ENCODE measurements around the gene BTNL2.

The BTNL2 gene

DNA sequence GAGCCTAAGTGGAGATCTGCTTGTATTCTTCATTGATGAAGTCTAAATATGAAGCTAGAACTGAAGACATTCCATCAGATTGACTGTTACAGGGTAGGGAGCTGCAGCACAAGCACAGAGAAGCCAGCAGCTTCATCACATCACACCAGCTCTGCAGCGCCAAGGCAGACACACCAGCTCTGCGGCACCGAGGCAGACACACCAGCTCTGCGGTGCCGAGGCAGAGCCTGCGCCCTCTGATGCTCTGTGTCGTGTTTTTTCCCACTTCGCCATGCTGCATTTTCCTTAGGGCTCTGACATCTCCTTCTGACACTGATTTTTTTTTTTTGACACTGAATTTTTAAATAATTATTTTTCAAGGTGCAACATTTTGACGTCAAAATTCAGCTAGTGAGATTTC lies 784 bp downstream of the BTNL2 start:
- DNase-seq (ENCODE audit: extremely low spot score): no peak
- no peak for TF ChIP-seq SP1 (IDR thresholded peaks at IDR 0.05)
- TF ChIP-seq PKNOX1 (IDR thresholded peaks at IDR 0.05): no peak
- TF ChIP-seq ELF4 (IDR thresholded peaks at IDR 0.05): no peak
- TF ChIP-seq CTBP1 (IDR thresholded peaks at IDR 0.05; ENCODE audit: borderline replicate concordance): no peak
- no peak for TF ChIP-seq HDGF (IDR thresholded peaks at IDR 0.05; ENCODE audit: borderline replicate concordance)
- TF ChIP-seq SUZ12 (IDR thresholded peaks at IDR 0.05): no peak
- no peak for TF ChIP-seq BHLHE40 (IDR thresholded peaks at IDR 0.05; ENCODE audit: borderline replicate concordance)
- no peak for TF ChIP-seq NFRKB (IDR thresholded peaks at IDR 0.05)
- TF ChIP-seq FOXM1 (IDR thresholded peaks at IDR 0.05; ENCODE audit: borderline replicate concordance): no peak
- ChIA-PET POLR2A (no interaction called here), CTCF (interaction anchor here (0.8 kb wide), 1 partner anchor 14 kb away, joined by 4 read pairs; no protein-coding TSS in a partner anchor)

GRCh38 chr6:32405656-32406055 lies 1.3 kb downstream of the BTNL2 start:
- no peak for DNase-seq (ENCODE audit: extremely low spot score)
- TF ChIP-seq TARDBP (IDR thresholded peaks at IDR 0.05) (no peak), FOXA1 (IDR thresholded peaks at IDR 0.05) (no peak), LEF1 (IDR thresholded peaks at IDR 0.05; ENCODE audit: borderline replicate concordance) (no peak), FOXM1 (IDR thresholded peaks at IDR 0.05; ENCODE audit: borderline replicate concordance) (no peak), ELF4 (IDR thresholded peaks at IDR 0.05) (no peak), SP1 (IDR thresholded peaks at IDR 0.05) (no peak), SUZ12 (IDR thresholded peaks at IDR 0.05) (no peak), NFRKB (IDR thresholded peaks at IDR 0.05) (no peak), L3MBTL2 (conservative IDR thresholded peaks at IDR 0.05) (no peak), ZNF384 (IDR thresholded peaks at IDR 0.05) (no peak), FOXK2 (IDR thresholded peaks at IDR 0.05) (no peak), HDGF (IDR thresholded peaks at IDR 0.05; ENCODE audit: borderline replicate concordance) (no peak)
- POLR2A ChIA-PET: no interaction called here
- CTCF ChIA-PET: no interaction called here

DNA sequence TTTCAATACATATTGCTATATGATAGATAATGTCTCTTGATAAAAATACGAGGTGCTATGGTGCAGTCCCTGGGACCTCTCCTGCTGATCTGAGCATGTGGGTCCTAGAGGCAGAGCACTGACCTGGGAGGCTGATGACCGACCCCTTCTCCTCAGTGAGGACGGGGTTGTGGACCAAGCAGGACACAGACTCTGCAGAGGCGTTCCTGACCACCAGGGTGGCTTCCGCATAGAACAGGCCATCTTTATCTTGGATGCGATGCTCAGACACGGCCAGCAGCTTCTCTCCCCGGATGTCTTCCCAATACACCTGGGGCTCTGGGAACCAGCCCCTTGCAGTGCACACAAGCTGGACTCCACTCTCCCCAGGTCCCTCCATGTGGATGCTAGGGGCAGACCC lies 4.2 kb downstream of the BTNL2 start:
- ChIA-PET POLR2A (no interaction called here), CTCF (interaction anchor here (3.3 kb wide), 1 partner anchor 11 kb away, joined by 8 read pairs; no protein-coding TSS in a partner anchor)
- DNase-seq (ENCODE audit: extremely low spot score): no peak
- TF ChIP-seq NFRKB (IDR thresholded peaks at IDR 0.05): no peak

DNA sequence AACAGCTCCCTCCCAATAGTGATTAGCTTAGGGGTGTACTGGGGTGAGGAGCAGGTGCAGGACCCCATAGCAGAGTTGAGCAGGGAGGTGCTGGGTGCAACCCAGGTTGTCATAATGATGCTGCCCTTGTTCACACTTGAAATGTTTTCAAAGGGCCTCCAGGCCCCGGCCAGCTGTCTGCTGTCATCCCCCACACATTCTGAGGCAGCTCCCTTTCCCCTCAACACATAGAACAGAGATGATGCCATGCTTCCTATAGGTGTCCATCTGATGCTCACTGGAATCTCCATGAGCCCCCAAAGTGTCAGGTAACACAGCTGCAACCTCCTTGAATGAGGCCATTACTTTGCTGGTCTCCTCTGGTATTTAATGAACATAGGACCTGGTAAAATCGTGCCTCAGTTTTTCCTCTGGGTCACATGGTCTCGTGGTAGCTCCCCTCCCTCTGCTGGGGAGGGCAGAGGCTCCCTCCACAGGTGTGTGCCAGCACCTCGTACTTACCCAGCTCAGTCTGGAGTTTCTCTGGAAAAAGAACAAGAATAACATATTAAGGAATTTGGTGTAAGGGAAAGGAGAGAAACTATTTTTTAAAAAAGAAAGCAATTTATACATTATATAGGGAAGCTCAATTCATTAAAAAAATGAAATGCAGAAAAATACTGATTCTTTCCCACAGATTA lies 5.6 kb downstream of the BTNL2 start:
- no peak for TF ChIP-seq BHLHE40 (IDR thresholded peaks at IDR 0.05; ENCODE audit: borderline replicate concordance)
- no peak for TF ChIP-seq SUZ12 (IDR thresholded peaks at IDR 0.05)
- no peak for TF ChIP-seq ELF4 (IDR thresholded peaks at IDR 0.05)
- TF ChIP-seq FOXM1 (IDR thresholded peaks at IDR 0.05; ENCODE audit: borderline replicate concordance): no peak
- no peak for TF ChIP-seq NFRKB (IDR thresholded peaks at IDR 0.05)
- no peak for TF ChIP-seq FOXA1 (IDR thresholded peaks at IDR 0.05)
- no peak for TF ChIP-seq LEF1 (IDR thresholded peaks at IDR 0.05; ENCODE audit: borderline replicate concordance)
- no peak for TF ChIP-seq TARDBP (IDR thresholded peaks at IDR 0.05)
- TF ChIP-seq HDGF (IDR thresholded peaks at IDR 0.05; ENCODE audit: borderline replicate concordance): no peak
- TF ChIP-seq SP1 (IDR thresholded peaks at IDR 0.05): no peak
- no peak for TF ChIP-seq L3MBTL2 (conservative IDR thresholded peaks at IDR 0.05)
- no peak for TF ChIP-seq ARNT (IDR thresholded peaks at IDR 0.05)
- TF ChIP-seq FOXK2 (IDR thresholded peaks at IDR 0.05): no peak
- no peak for TF ChIP-seq ZNF384 (IDR thresholded peaks at IDR 0.05)
- no peak for TF ChIP-seq PKNOX1 (IDR thresholded peaks at IDR 0.05)
- TF ChIP-seq CTBP1 (IDR thresholded peaks at IDR 0.05; ENCODE audit: borderline replicate concordance): no peak
- no peak for DNase-seq (ENCODE audit: extremely low spot score)
- ChIA-PET CTCF (interaction anchor here (0.6 to 3.3 kb wide), 2 partner anchors 12 to 1865 kb away, joined by 3 to 8 read pairs; no protein-coding TSS in a partner anchor), POLR2A (interaction anchor here (1.2 kb wide), 1 partner anchor 206 kb away, joined by 4 read pairs; no protein-coding TSS in a partner anchor)

DNA sequence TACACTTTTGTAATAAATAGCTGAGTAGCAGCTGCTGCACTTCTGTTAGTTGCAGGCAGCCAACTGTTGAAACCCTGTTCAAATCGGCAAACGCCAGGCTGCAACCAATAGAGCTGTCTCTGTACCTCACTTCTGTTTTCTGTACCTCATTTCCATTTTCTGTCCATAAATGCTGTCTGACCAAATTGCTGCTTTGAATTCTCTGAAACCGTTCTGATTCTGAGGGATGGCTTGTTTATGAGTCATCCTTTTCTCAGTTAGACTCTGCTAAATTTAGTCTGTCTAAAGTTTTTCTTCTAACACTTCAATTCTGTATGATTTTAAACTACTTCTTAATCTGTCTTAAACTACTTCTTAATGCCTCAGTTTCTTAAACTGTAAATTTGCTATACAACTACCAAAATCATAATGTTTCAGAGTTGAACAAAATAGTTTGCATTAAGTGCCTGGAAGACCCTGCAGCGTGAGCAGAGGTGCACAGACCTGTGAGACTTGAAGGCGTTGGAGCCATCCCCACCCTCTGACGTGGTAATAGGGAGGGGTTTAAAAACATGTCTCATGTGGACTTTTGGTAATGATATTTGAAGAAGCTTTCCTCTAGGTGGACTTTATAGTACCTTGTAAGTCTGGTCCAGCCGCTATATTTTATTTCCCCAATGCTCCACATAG lies 9.6 kb downstream of the BTNL2 start:
- no peak for DNase-seq (ENCODE audit: extremely low spot score)
- ChIA-PET CTCF (interaction anchor here (0.6 to 0.8 kb wide), 2 partner anchors 202 to 452 kb away, joined by 3 to 5 read pairs; no protein-coding TSS in a partner anchor), POLR2A (no interaction called here)
- TF ChIP-seq ZNF384 (IDR thresholded peaks at IDR 0.05) (no peak), BHLHE40 (IDR thresholded peaks at IDR 0.05; ENCODE audit: borderline replicate concordance) (no peak), NFRKB (IDR thresholded peaks at IDR 0.05) (no peak), HDGF (IDR thresholded peaks at IDR 0.05; ENCODE audit: borderline replicate concordance) (no peak), SUZ12 (IDR thresholded peaks at IDR 0.05) (no peak), ARNT (IDR thresholded peaks at IDR 0.05) (no peak)

DNA sequence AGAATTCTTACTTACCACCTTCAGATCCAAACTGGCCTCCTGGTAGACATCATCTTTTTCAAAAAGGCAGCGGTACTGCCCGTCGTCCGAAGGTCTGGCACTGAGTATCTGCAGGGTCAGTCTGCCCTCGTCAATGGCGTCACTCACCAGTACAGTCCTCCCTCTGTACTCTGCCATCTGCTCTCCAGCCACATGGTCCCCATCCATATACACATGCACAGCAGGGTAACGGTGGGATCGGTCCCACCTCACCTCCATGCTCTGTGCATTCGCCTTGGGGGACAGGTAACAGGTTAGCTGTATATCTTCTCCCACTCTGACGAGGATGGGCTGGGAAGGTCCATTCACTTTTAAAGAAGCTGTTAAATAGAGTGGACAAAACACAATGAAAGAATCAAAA lies 11.0 kb downstream of the BTNL2 start:
- POLR2A ChIA-PET: no interaction called here
- TF ChIP-seq LEF1 (IDR thresholded peaks at IDR 0.05; ENCODE audit: borderline replicate concordance) (no peak), CTBP1 (IDR thresholded peaks at IDR 0.05; ENCODE audit: borderline replicate concordance) (no peak), ZNF384 (IDR thresholded peaks at IDR 0.05) (no peak), SUZ12 (IDR thresholded peaks at IDR 0.05) (no peak), TARDBP (IDR thresholded peaks at IDR 0.05) (no peak), HDGF (IDR thresholded peaks at IDR 0.05; ENCODE audit: borderline replicate concordance) (no peak)
- no peak for DNase-seq (ENCODE audit: extremely low spot score)
- CTCF ChIA-PET: no interaction called here
